Activated CD4-positive, CD25-positive, alpha-beta regulatory T cell treated with anti-CD3 and anti-CD28 coated beads, Interleukin-2, amount 50 U/mL, for 16 hours (primary cell): ENCODE results near the gene MAPT.
"Not testable (repeated sequence)": the region's sequence is repeated elsewhere in the genome, so short reads cannot be mapped to it uniquely, and the experiment has no call there.

Experiments used
- DNase-seq: peaks from one replicate; pipeline ENCODE4 v3.0.0-alpha.2; 2020; ENCODE audit warnings: low read depth, low spot score

MAPT gene

GRCh38 chr17:45862127-45862526 is 32.2 kb upstream of the MAPT start:
- DNase-seq = not testable (repeated sequence)

GRCh38 chr17:45863857-45864654 is 30.3 kb upstream of the MAPT start:
- no peak for DNase-seq

- DNase-seq = no peak
Measured at GRCh38 chr17:45867171-45867570, 27.2 kb upstream of the MAPT start.

GRCh38 chr17:45867702-45868101 is 26.7 kb upstream of the MAPT start:
- no peak for DNase-seq

- no peak for DNase-seq
Measured at GRCh38 chr17:45868276-45868675, 26.1 kb upstream of the MAPT start.

GRCh38 chr17:45869676-45870341 is 24.5 kb upstream of the MAPT start:
- no peak for DNase-seq

GRCh38 chr17:45870342-45870974 is 23.9 kb upstream of the MAPT start:
- no peak for DNase-seq

GRCh38 chr17:45871718-45872117 is 22.6 kb upstream of the MAPT start:
- no peak for DNase-seq

GRCh38 chr17:45873728-45874127 is 20.6 kb upstream of the MAPT start:
- no peak for DNase-seq

- DNase-seq = no peak
Measured at GRCh38 chr17:45874151-45874550, 20.2 kb upstream of the MAPT start.

GRCh38 chr17:45876539-45876938 is 17.8 kb upstream of the MAPT start:
- DNase-seq = no peak

GRCh38 chr17:45877467-45877866 is 16.9 kb upstream of the MAPT start:
- no peak for DNase-seq

GRCh38 chr17:45883063-45883462 is 11.3 kb upstream of the MAPT start:
- no peak for DNase-seq

GRCh38 chr17:45886852-45887251 is 7.5 kb upstream of the MAPT start:
- DNase-seq = no peak

- DNase-seq = no peak
Measured at GRCh38 chr17:45888392-45888791, 6.0 kb upstream of the MAPT start.

GRCh38 chr17:45889579-45889978 is 4.8 kb upstream of the MAPT start:
- DNase-seq = no peak

- no peak for DNase-seq
Measured at GRCh38 chr17:45893725-45894021, 681 bp upstream of the MAPT start.

GRCh38 chr17:45895304-45895968 is 1.1 kb downstream of the MAPT start:
- no peak for DNase-seq

- no peak for DNase-seq
Measured at GRCh38 chr17:45895969-45896785, 1.8 kb downstream of the MAPT start.

- no peak for DNase-seq
Measured at GRCh38 chr17:45896803-45897693, 2.7 kb downstream of the MAPT start.

GRCh38 chr17:45900136-45900535 is 5.8 kb downstream of the MAPT start:
- DNase-seq = no peak
